Neuronal stem cell (in vitro differentiated cells): ENCODE measurements around the gene STK40.
A peak's percentile ranks its signal among the peaks of the same experiment; 100 is the strongest.

Experiments
- DNase-seq: peaks from one replicate; pipeline ENCODE4 v3.0.0-alpha.2; 2013; ENCODE audit warnings: low spot score
- H2AFZ ChIP-seq: one replicate; pipeline ENCODE4 v1.6.1; 2013; ENCODE audit warnings: mild to moderate bottlenecking, low read length, inconsistent platforms
- H2AK5ac ChIP-seq: 2 replicates; pipeline ENCODE4 v1.6.1; 2013; ENCODE audit warnings: low read depth, mild to moderate bottlenecking, inconsistent platforms, low read length, moderate library complexity, mixed read lengths
- H2BK120ac ChIP-seq: 2 replicates; pipeline ENCODE4 v1.6.1; 2013; ENCODE audit warnings: low read depth, mild to moderate bottlenecking, inconsistent platforms, low read length, moderate library complexity, mixed read lengths
- H2BK12ac ChIP-seq: one replicate; pipeline ENCODE4 v1.6.1; 2013; ENCODE audit warnings: low read length, inconsistent platforms
- H2BK15ac ChIP-seq: 2 replicates; pipeline ENCODE4 v1.6.1; 2013; ENCODE audit warnings: mild to moderate bottlenecking, low read length, inconsistent platforms, mixed read lengths
- H2BK5ac ChIP-seq: one replicate; pipeline ENCODE4 v1.6.1; 2013; ENCODE audit warnings: inconsistent platforms, mild to moderate bottlenecking, low read length, moderate library complexity
- H3K14ac ChIP-seq: one replicate; pipeline ENCODE4 v1.6.1; 2013; ENCODE audit warnings: low read length, inconsistent platforms
- H3K18ac ChIP-seq: 2 replicates; pipeline ENCODE4 v1.6.1; 2013; ENCODE audit warnings: low read length, inconsistent platforms
- H3K23ac ChIP-seq: 2 replicates; pipeline ENCODE4 v1.6.1; 2013; ENCODE audit warnings: low read depth, mild to moderate bottlenecking, mixed read lengths, low read length, inconsistent platforms; ENCODE audit not compliant: poor library complexity
- H3K27ac ChIP-seq: replicated peaks from 3 replicates; pipeline ENCODE4 v1.5.1; 2013; ENCODE audit warnings: low read length, inconsistent platforms
- H3K27me3 ChIP-seq, 3 experiments: 2 replicates each; pipeline ENCODE4 v1.6.1; 2013; ENCODE audit warnings: low read length in 3 of 3, mild to moderate bottlenecking in 2 of 3, inconsistent platforms in 1 of 3, low read depth in 1 of 3, mixed read lengths in 1 of 3, moderate library complexity in 1 of 3; ENCODE audit not compliant: control insufficient read depth in 3 of 3, insufficient read depth in 3 of 3
- H3K36me3 ChIP-seq, 2 donors: replicated peaks in 1 of 2; 2 replicates each; pipeline ENCODE4 v1.6.1; 2013; ENCODE audit warnings: low read length in 2 of 2; ENCODE audit not compliant: control insufficient read depth in 2 of 2, insufficient read depth in 2 of 2
- H3K4ac ChIP-seq: 2 replicates; pipeline ENCODE4 v1.6.1; 2013; ENCODE audit warnings: inconsistent platforms, mild to moderate bottlenecking, low read length, moderate library complexity
- H3K4me1 ChIP-seq, 2 donors: 1 replicate in 1 of 2; 2 replicates in 1 of 2; pipeline ENCODE4 v1.6.1; 2013; ENCODE audit warnings: low read length in 2 of 2, low read depth in 1 of 2; ENCODE audit not compliant: control insufficient read depth in 2 of 2, insufficient read depth in 1 of 2
- H3K4me2 ChIP-seq: one replicate; pipeline ENCODE4 v1.6.1; 2013; ENCODE audit warnings: mild to moderate bottlenecking, low read length, inconsistent platforms; ENCODE audit not compliant: insufficient read depth, poor library complexity, severe bottlenecking
- H3K4me3 ChIP-seq, 2 donors: 2 replicates each; pipeline ENCODE4 v1.5.1; 2013; ENCODE audit warnings: low read length in 2 of 2, mild to moderate bottlenecking in 2 of 2, inconsistent platforms in 1 of 2, moderate library complexity in 1 of 2
- H3K79me1 ChIP-seq: one replicate; pipeline ENCODE4 v1.6.1; 2013; ENCODE audit warnings: low read depth, mild to moderate bottlenecking, inconsistent platforms, low read length, moderate library complexity
- H3K9ac ChIP-seq: one replicate; pipeline ENCODE4 v1.6.1; 2013; ENCODE audit warnings: mild to moderate bottlenecking, low read depth, low read length, inconsistent platforms; ENCODE audit not compliant: poor library complexity
- H3K9me3 ChIP-seq, 2 donors: replicated peaks in 1 of 2; 2 replicates each; pipeline versions ENCODE3 to v1.6.1; 2013; ENCODE audit warnings: low read length in 2 of 2, mild to moderate bottlenecking in 2 of 2, inconsistent platforms in 1 of 2, low read depth in 1 of 2, mixed read lengths in 1 of 2, moderate library complexity in 1 of 2; ENCODE audit not compliant: control insufficient read depth in 2 of 2, insufficient read depth in 1 of 2
- H4K8ac ChIP-seq: one replicate; pipeline ENCODE4 v1.6.1; 2013; ENCODE audit warnings: low read depth, mild to moderate bottlenecking, inconsistent platforms, low read length, moderate library complexity
- H4K91ac ChIP-seq: one replicate; pipeline ENCODE4 v1.6.1; 2013; ENCODE audit warnings: low read length, low read depth, mild to moderate bottlenecking, inconsistent platforms; ENCODE audit not compliant: poor library complexity
- WGBS, 2 donors: extraction: QIAGEN DNeasy Blood & Tissue Kit; methylation state at CpG; one replicate each; pipeline ENCODE4 v1.1.7; 2013; ENCODE audit warnings: missing lambda C conversion rate in 2 of 2, mixed read lengths in 1 of 2; ENCODE audit not compliant: insufficient read length in 2 of 2, insufficient replicate concordance in 1 of 2; ENCODE audit errors: extremely low coverage in 2 of 2; 5-methylcytosine and 5-hydroxymethylcytosine counted together

STK40 gene

DNA sequence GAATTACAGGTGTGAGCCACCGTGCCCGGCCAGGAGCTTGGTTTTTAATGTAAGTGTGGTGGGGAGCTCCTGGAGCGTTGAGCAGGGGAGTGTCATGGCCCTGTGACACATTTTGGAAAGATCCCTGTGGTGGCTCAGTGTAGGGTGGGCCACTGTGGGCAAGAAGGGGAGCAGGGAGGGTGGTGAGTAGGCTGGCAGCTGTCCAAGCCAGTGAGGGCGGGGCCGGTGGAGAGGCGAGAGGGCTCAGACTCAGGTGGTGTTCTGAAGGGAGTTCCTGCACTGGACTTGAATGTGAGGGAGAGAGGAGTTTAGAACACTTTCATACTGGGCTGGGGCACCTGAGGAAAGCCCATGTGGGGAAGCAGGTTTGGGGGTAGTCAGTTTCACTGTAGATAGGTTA lies 59.2 kb downstream of the STK40 start:
- Histone ChIP-seq H3K27ac (no peak overlapping the region), H3K79me1 (no peaks in the 10 kb centered on the region), H3K4me1 (peaks cover 12 to 20% of the 10 kb centered on the region in 2 donors), H2BK5ac (no peak overlapping the region), H2BK15ac (no peak overlapping the region), H3K4me3 (no peak overlapping the region), H2AK5ac (peak overlapping the region; percentile 14), H3K23ac (no peak overlapping the region), H3K14ac (no peak overlapping the region), H2BK120ac (no peak overlapping the region), H3K9me3 (peaks cover 0 to under 1% of the 10 kb centered on the region in 2 donors), H2AFZ (no peak overlapping the region), H3K18ac (no peak overlapping the region), H2BK12ac (no peak overlapping the region), H3K36me3 (peaks cover 0 to 9% of the 10 kb centered on the region in 2 donors), H4K91ac (no peak overlapping the region), H3K4ac (no peak overlapping the region), H3K27me3 (peaks cover 0 to 23% (median 0%) of the 10 kb centered on the region in 3 experiments), H3K9ac (no peak overlapping the region), H3K4me2 (no peak overlapping the region), H4K8ac (no peak overlapping the region)
- no CpG with 5 or more reads among the region's 6 CpGs for WGBS, 2 donors
- DNase-seq, result no peak

DNA sequence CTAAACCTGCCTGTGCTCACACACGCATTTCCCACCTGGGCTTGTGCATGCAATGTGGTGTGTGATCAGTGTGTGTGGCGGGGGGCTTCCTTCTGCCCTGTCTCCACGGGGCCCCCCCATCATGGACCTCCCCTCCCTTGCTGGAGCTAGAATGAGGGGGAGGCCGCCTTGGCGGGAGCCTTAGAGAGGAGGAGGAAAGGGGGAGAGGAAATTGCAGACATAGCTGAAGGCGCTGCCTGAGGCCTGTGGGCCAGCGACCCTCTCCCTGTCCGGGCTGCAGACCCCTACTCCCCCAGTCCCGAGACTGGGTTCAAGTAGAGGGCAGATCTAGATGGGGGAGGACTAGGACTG lies 61.4 kb downstream of the STK40 start:
- Histone ChIP-seq H2BK12ac (peak overlapping the region; percentile 82), H3K79me1 (no peaks in the 10 kb centered on the region), H3K23ac (peak overlapping the region; percentile 47), H3K4me3 (peak overlapping the region in 1 of 2 donors; percentile 45), H3K4ac (no peak overlapping the region), H2AFZ (peak overlapping the region; percentile 80), H3K9ac (peak overlapping the region; percentile 34), H2BK120ac (no peak overlapping the region), H2BK5ac (peak overlapping the region; percentile 83), H4K91ac (no peak overlapping the region), H2AK5ac (peak overlapping the region; percentile 30), H3K27me3 (peaks cover 0 to 37% (median 2%) of the 10 kb centered on the region in 3 experiments), H3K4me1 (peaks cover 14 to 25% of the 10 kb centered on the region in 2 donors), H3K4me2 (peak overlapping the region; percentile 43), H3K9me3 (peaks cover 0 to 2% of the 10 kb centered on the region in 2 donors), H3K36me3 (peaks cover 0 to 29% of the 10 kb centered on the region in 2 donors), H3K14ac (no peak overlapping the region), H3K27ac (no peak overlapping the region), H4K8ac (no peak overlapping the region), H3K18ac (peak overlapping the region; percentile 93), H2BK15ac (peak overlapping the region; percentile 79)
- no CpG with 5 or more reads among the region's 9 CpGs for WGBS, 2 donors
- DNase-seq, result no peak

DNA sequence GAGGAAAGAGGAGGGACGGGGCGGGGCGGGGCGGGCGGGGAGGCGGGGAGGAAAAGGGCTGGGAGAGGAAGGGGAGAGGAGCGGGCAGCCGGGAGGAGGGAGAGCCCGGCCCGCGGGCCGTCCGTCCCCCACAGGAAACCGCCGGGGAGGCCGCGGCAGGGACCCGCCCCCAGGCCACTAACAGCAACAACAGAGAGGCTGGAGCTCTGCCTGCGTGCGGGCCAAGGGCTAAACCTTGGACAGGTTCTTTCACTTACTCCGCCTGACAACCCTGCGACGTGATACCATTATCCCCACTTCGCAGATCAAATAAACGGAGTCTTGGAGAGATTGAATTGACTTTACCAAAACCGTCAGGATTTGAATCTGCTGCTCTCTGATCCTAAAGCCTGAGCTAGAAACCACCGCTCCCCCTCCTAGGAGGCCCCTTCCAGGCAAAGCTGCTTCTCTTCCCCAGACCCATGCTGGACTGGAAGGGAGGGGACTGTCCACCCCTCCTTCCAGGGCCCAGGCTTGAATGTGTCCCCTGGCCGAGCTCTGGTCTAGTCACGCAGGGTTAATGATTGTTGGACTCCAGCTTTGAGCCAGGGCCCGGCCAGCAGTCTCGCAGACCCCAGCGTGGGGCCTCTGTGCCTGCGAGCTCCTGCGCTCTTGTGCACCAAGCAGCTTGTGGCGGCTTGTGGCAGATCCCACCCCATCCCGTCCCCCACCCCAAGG lies 61.9 kb downstream of the STK40 start, which contains the start of gene EVA1B:
Gene EVA1B, minus strand, starts transcription at position 10 of the 717 bp plus-strand sequence. CDS start 608 bp downstream, outside the sequence.
- Histone ChIP-seq H4K8ac (peak within 1 kb of the TSS; percentile 31), H3K9ac (peak within 1 kb of the TSS; percentile 91), H2AK5ac (peak within 1 kb of the TSS; percentile 98), H3K4me2 (peak within 1 kb of the TSS; percentile 89), H3K27ac (peak within 1 kb of the TSS; percentile 23), H3K4me3 (peak within 1 kb of the TSS; percentile 45 to 85), H3K23ac (peak within 1 kb of the TSS; percentile 98), H3K4me1 (peaks cover 14 to 25% of the 10 kb centered on the region in 2 donors), H3K4ac (no peak within 1 kb of the TSS), H3K14ac (peak within 1 kb of the TSS; percentile 47), H2AFZ (peak within 1 kb of the TSS; percentile 87), H3K36me3 (peaks cover 0 to 34% of the 10 kb centered on the region in 2 donors), H2BK120ac (no peak within 1 kb of the TSS), H3K79me1 (no peaks in the 10 kb centered on the region), H2BK5ac (peak within 1 kb of the TSS; percentile 83), H4K91ac (no peak within 1 kb of the TSS), H2BK12ac (peak within 1 kb of the TSS; percentile 82), H3K18ac (peak within 1 kb of the TSS; percentile 97), H2BK15ac (peak within 1 kb of the TSS; percentile 90), H3K27me3 (peaks cover 0 to 40% (median 2%) of the 10 kb centered on the region in 3 experiments), H3K9me3 (peaks cover 0 to 2% of the 10 kb centered on the region in 2 donors)
- DNase-seq, result peak; percentile 50
- WGBS, 2 donors, result no CpG with 5 or more reads among the region's 36 CpGs
